Muscle layer of duodenum (tissue), 2 donors: ENCODE data around the gene FAT1.

Source experiments
- H3K27ac ChIP-seq: one replicate; pipeline ENCODE4 v1.7.0; 2013; ENCODE audit warnings: mild to moderate bottlenecking, low read length
- H3K27me3 ChIP-seq: one replicate; pipeline ENCODE4 v1.7.0; 2013; ENCODE audit warnings: low read depth, mild to moderate bottlenecking, control low read depth, low read length
- H3K36me3 ChIP-seq, 2 donors: one replicate each; pipeline ENCODE4 v1.7.0; 2013; ENCODE audit warnings: low read length in 2 of 2, control low read depth in 1 of 2, mild to moderate bottlenecking in 1 of 2; ENCODE audit not compliant: insufficient read depth in 2 of 2, control insufficient read depth in 1 of 2
- H3K4me1 ChIP-seq, 2 donors: one replicate each; pipeline ENCODE4 v1.7.0; 2013; ENCODE audit warnings: low read length in 2 of 2, mild to moderate bottlenecking in 2 of 2, control low read depth in 1 of 2, moderate library complexity in 1 of 2; ENCODE audit not compliant: insufficient read depth in 2 of 2, control insufficient read depth in 1 of 2
- H3K4me3 ChIP-seq, 2 donors: one replicate each; pipeline ENCODE4 v1.7.0; 2013; ENCODE audit warnings: low read length in 2 of 2, low read depth in 1 of 2, mild to moderate bottlenecking in 1 of 2
- H3K9me3 ChIP-seq, 2 donors: one replicate each; pipeline ENCODE4 v1.7.0; 2013; ENCODE audit warnings: low read length in 2 of 2, control low read depth in 1 of 2, mild to moderate bottlenecking in 1 of 2; ENCODE audit not compliant: control insufficient read depth in 1 of 2
- donor health status: healthy.

Gene FAT1

DNA sequence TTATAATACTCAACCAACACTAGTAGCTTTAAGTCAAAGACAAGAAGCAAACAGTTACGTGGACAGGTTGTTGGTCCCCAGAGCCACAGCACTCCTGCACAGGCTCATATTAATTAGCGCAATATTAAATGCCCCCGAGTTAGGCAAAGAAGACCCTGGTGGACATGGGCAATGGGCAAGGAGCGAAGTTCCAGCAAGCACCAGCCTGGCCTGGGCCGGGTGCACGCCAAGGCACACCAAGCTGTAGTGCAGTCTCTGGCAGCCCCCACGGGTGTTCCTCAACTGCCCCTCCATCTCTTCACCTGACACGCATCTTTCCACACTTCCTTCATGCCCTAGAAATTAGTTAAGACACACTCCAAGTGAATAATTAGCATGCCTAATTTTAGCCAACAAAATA is 20.1 kb downstream of the FAT1 start:
- peaks cover 11 to 25% of the 10 kb centered on the region in 2 donors for H3K36me3 ChIP-seq
- H3K4me1 ChIP-seq: peaks cover 16 to 29% of the 10 kb centered on the region in 2 donors
- H3K27me3 ChIP-seq: no peaks in the 10 kb centered on the region
- no peak overlapping the region for H3K4me3 ChIP-seq
- no peak overlapping the region for H3K27ac ChIP-seq
- no peaks in the 10 kb centered on the region for H3K9me3 ChIP-seq

- H3K27ac ChIP-seq: no peak overlapping the region
- peaks cover 16 to 29% of the 10 kb centered on the region in 2 donors for H3K4me1 ChIP-seq
- H3K27me3 ChIP-seq: no peaks in the 10 kb centered on the region
- H3K9me3 ChIP-seq: no peaks in the 10 kb centered on the region
- no peak overlapping the region for H3K4me3 ChIP-seq
- H3K36me3 ChIP-seq: peaks cover 5 to 19% of the 10 kb centered on the region in 2 donors
Observed at GRCh38 chr4:186702940-186703339, 20.7 kb downstream of the FAT1 start.

DNA sequence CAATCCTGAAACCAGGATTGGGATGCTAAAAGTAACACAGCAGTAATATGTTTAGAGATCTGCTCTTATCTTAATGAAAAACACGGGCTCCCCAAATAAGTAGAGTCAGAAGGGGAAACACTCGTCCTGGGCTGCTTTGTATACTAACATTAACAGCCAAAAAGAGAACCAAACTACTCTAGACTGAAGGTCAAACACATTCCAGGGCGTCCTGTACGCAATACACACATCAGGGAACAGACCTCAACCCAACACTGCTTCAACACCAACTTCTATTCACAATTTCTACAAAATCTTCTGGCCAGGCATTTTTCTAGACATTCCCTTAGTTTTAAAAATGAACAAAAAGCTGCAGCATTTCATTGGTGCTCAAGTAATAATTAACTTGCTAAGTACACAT is 21.4 kb downstream of the FAT1 start:
- Histone ChIP-seq H3K36me3 (peaks cover 0 to 13% of the 10 kb centered on the region in 2 donors), H3K4me1 (peaks cover 16 to 29% of the 10 kb centered on the region in 2 donors), H3K4me3 (no peak overlapping the region), H3K27me3 (no peaks in the 10 kb centered on the region), H3K27ac (no peak overlapping the region), H3K9me3 (no peaks in the 10 kb centered on the region)

- H3K4me3 ChIP-seq: no peak overlapping the region
- H3K4me1 ChIP-seq: peaks cover 16 to 29% of the 10 kb centered on the region in 2 donors
- H3K27me3 ChIP-seq: no peaks in the 10 kb centered on the region
- H3K36me3 ChIP-seq: peaks cover 0 to 10% of the 10 kb centered on the region in 2 donors
- H3K27ac ChIP-seq: peak overlapping the region; percentile 70
- no peaks in the 10 kb centered on the region for H3K9me3 ChIP-seq
Observed at GRCh38 chr4:186701788-186702187, 21.9 kb downstream of the FAT1 start.

- Histone ChIP-seq H3K27ac (peak overlapping the region; percentile 70), H3K27me3 (no peaks in the 10 kb centered on the region), H3K36me3 (peaks cover 0 to 10% of the 10 kb centered on the region in 2 donors), H3K4me1 (peaks cover 16 to 29% of the 10 kb centered on the region in 2 donors), H3K9me3 (no peaks in the 10 kb centered on the region), H3K4me3 (no peak overlapping the region)
Observed at GRCh38 chr4:186701273-186701672, 22.4 kb downstream of the FAT1 start.

GRCh38 chr4:186700746-186701145 is 22.9 kb downstream of the FAT1 start:
- peak overlapping the region; percentile 70 for H3K27ac ChIP-seq
- no peaks in the 10 kb centered on the region for H3K27me3 ChIP-seq
- H3K9me3 ChIP-seq: no peaks in the 10 kb centered on the region
- H3K4me3 ChIP-seq: no peak overlapping the region
- peaks cover 0 to 5% of the 10 kb centered on the region in 2 donors for H3K36me3 ChIP-seq
- peaks cover 16 to 29% of the 10 kb centered on the region in 2 donors for H3K4me1 ChIP-seq

DNA sequence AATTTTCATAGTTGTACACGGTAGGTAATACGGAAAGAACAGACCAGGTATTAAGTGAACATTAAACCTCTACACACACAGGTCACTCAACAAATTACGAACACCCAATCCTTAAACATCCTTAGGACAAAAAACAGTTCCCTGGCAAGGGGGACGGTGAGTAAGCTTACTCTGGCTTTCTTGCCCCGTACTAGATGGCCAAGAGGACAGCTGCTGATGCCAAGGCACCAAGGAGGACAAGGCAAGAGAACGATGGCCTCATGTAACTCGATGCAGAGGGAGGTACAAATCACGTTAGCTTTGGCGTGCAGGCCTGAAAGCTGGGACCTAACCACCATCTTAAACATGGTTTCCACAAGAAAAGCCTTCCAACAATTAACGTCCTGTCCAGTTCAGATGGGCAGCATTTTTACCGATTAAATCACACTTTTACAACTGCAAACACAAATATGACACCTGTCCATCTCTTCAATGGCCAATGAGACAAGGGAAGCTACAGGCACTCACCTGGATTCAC is 23.7 kb downstream of the FAT1 start:
- Histone ChIP-seq H3K27me3 (no peaks in the 10 kb centered on the region), H3K27ac (no peak overlapping the region), H3K4me1 (peaks cover 16 to 29% of the 10 kb centered on the region in 2 donors), H3K4me3 (no peak overlapping the region), H3K9me3 (no peaks in the 10 kb centered on the region), H3K36me3 (no peaks in the 10 kb centered on the region)

DNA sequence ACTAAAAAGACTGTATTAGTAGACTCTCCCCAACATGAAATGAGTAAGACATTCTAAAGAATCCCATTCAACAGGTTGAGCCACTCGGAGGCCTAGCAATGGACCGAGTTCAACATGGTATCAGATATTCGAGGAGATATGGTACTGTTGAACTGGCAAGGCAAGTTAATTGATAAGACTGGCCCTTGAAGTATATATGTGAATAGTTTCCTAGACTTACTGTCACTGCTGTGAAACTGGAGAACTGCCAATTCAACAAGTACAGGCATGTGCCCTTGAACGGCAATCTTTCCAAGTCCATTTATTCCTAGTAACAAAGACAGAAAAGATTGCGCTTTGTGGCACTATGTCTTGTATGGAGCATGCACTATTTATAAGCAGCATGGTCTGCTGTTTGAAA is 24.4 kb downstream of the FAT1 start:
- Histone ChIP-seq H3K27me3 (no peaks in the 10 kb centered on the region), H3K9me3 (no peaks in the 10 kb centered on the region), H3K4me1 (peaks cover 16 to 29% of the 10 kb centered on the region in 2 donors), H3K4me3 (no peak overlapping the region), H3K36me3 (no peaks in the 10 kb centered on the region), H3K27ac (no peak overlapping the region)

GRCh38 chr4:186698525-186698924 is 25.1 kb downstream of the FAT1 start:
- H3K4me1 ChIP-seq: peaks cover 13 to 27% of the 10 kb centered on the region in 2 donors
- H3K27me3 ChIP-seq: no peaks in the 10 kb centered on the region
- H3K36me3 ChIP-seq: no peaks in the 10 kb centered on the region
- H3K4me3 ChIP-seq: no peak overlapping the region
- no peak overlapping the region for H3K27ac ChIP-seq
- no peaks in the 10 kb centered on the region for H3K9me3 ChIP-seq

GRCh38 chr4:186698028-186698427 is 25.6 kb downstream of the FAT1 start:
- Histone ChIP-seq H3K4me1 (peaks cover 11 to 22% of the 10 kb centered on the region in 2 donors), H3K27ac (no peak overlapping the region), H3K4me3 (no peak overlapping the region), H3K36me3 (no peaks in the 10 kb centered on the region), H3K9me3 (no peaks in the 10 kb centered on the region), H3K27me3 (no peaks in the 10 kb centered on the region)

- Histone ChIP-seq H3K4me1 (no peaks in the 10 kb centered on the region), H3K9me3 (no peaks in the 10 kb centered on the region), H3K27ac (no peak overlapping the region), H3K27me3 (no peaks in the 10 kb centered on the region), H3K4me3 (no peak overlapping the region), H3K36me3 (no peaks in the 10 kb centered on the region)
Observed at GRCh38 chr4:186695392-186695791, 28.3 kb downstream of the FAT1 start.

DNA sequence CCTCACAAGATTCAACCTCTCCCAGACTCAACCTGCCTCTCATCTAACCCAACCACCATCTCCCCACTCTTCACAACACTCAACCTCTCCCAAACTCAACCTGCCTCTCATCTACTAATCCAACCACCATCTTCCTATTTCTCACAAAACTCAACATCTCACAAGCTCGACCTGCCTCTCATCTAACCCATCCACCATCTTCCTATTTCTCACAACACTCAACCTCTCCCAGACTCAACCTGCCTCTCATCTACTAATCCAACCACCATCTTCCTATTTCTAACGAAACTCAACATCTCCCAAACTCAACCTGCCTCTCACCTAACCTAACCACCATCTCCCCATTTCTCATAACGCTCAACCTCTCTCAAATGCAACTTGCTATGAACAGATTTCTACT is 29.8 kb downstream of the FAT1 start:
- Histone ChIP-seq H3K36me3 (no peaks in the 10 kb centered on the region), H3K27me3 (no peaks in the 10 kb centered on the region), H3K9me3 (no peaks in the 10 kb centered on the region), H3K27ac (peak overlapping the region; percentile 72), H3K4me3 (no peak overlapping the region), H3K4me1 (no peaks in the 10 kb centered on the region)
